HEK293T (cell line): ENCODE results near the gene TIAL1.

Experiments used
- BHLHE40 ChIP-seq: fragments of 450-650 bp; IDR thresholded peaks from 2 replicates; pipeline ENCODE4 v1.6.1; 2016; ENCODE audit warnings: mild to moderate bottlenecking, moderate library complexity, borderline replicate concordance
- ELF4 ChIP-seq: fragments of 450-650 bp; IDR thresholded peaks from 2 replicates; pipeline ENCODE4 v1.6.1; 2017; ENCODE audit warnings: antibody characterized with exemption
- FOXA1 ChIP-seq: fragments of 450-650 bp; IDR thresholded peaks from 2 replicates; pipeline ENCODE4 v1.6.1; 2016; ENCODE audit warnings: mild to moderate bottlenecking
- FOXK2 ChIP-seq: fragments of 450-650 bp; IDR thresholded peaks from 2 replicates; pipeline ENCODE4 v1.6.1; 2016; ENCODE audit warnings: mild to moderate bottlenecking
- FOXM1 ChIP-seq: fragments of 450-650 bp; IDR thresholded peaks from 2 replicates; pipeline ENCODE4 v1.6.1; 2017; ENCODE audit warnings: mild to moderate bottlenecking, borderline replicate concordance
- HDGF ChIP-seq: fragments of 450-650 bp; IDR thresholded peaks from 2 replicates; pipeline ENCODE4 v1.6.1; 2017; ENCODE audit warnings: antibody characterized with exemption, borderline replicate concordance
- NFRKB ChIP-seq: fragments of 450-650 bp; IDR thresholded peaks from 2 replicates; pipeline ENCODE4 v1.6.1; 2016; ENCODE audit warnings: mild to moderate bottlenecking, moderate library complexity
- SUZ12 ChIP-seq: fragments of 450-650 bp; IDR thresholded peaks from 2 replicates; pipeline ENCODE4 v1.6.1; 2016; ENCODE audit warnings: mild to moderate bottlenecking
- TARDBP ChIP-seq: fragments of 450-650 bp; IDR thresholded peaks from 2 replicates; pipeline ENCODE4 v1.6.1; 2016
- TF ChIP-seq, protein P1 (sequence below): fragments of 450-650 bp; IDR thresholded peaks from 2 replicates; pipeline ENCODE4 v1.6.1; 2016

DNA sequence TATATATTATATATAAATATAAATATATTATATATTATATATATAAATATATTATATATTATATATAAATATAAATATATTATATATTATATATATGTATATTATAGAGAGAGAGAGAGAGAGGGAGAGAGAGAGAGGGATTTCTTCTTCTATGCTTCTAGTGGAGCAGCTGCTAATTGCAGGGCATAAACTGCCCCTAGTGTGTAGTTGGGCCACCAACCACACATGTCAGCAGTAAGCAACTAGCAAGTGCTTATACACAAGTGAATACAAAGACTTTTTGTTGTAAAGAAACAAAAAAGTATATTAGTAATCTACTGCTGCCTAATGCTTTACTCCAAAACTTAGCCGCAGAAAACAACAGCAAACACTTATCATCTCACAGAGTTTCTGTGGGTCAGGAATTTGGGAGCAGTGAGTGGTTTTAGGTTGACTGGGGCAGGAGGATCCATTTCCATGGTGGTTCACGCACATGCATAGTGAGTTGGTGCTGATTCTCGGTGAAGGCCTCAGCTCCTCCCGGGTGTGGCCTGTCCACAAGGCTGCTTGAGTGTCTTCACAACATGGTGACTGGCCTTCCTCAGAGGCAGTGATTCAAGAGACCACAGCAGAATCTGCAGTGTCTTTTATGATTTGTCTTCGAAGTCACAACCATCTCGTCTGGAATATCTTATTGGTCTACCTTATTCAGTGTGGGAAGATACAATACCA is 29.0 kb upstream of the TIAL1 start:
- TF ChIP-seq BHLHE40 (no peak), FOXA1 (no peak), FOXK2 (no peak), ELF4 (no peak), NFRKB (no peak), SUZ12 (no peak), HDGF (no peak), TARDBP (no peak), FOXM1 (no peak)
- TF ChIP-seq, protein P1, sequence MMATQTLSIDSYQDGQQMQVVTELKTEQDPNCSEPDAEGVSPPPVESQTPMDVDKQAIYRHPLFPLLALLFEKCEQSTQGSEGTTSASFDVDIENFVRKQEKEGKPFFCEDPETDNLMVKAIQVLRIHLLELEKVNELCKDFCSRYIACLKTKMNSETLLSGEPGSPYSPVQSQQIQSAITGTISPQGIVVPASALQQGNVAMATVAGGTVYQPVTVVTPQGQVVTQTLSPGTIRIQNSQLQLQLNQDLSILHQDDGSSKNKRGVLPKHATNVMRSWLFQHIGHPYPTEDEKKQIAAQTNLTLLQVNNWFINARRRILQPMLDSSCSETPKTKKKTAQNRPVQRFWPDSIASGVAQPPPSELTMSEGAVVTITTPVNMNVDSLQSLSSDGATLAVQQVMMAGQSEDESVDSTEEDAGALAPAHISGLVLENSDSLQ, result no peak
